ENCODE data around the gene NEK4. TPM values are rescaled to one million over a fixed set of nuclear protein-coding genes. Genes with fewer than 3 reads are reported as not detected.

NEK4 gene
- total and polyA plus RNA-seq, 7 donors: 4.7 to 22.2 (median 15.3) TPM

GRCh38 chr3:52754373-52754772, 16.4 kb downstream of the NEK4 start:
- H3K27me3 ChIP-seq (ENCODE audit: insufficient read depth in 3 of 3, low read length in 2 of 3): no peaks in the 10 kb centered on the region
- intact Hi-C loops (cut with DNase I): no loop called here
- peaks cover 4 to 85% of the 10 kb centered on the region in 2 donors for H3K36me3 ChIP-seq (ENCODE audit: insufficient read depth in 1 of 2, low read depth in 1 of 2)
- H3K4me1 ChIP-seq: no peaks in the 10 kb centered on the region
- H3K4me3 ChIP-seq: no peak overlapping the region
- H3K9me3 ChIP-seq: no peaks in the 10 kb centered on the region
- no peak for ATAC-seq
- WGBS, 3 donors: 91 to 94% (median 94%) methylated on average over 4 of the region's 4 CpGs
- no peak for DNase-seq
- H3K27ac ChIP-seq: no peak overlapping the region
- no peak for TF ChIP-seq CTCF (IDR thresholded peaks at IDR 0.05)

- intact Hi-C loops (cut with DNase I): no loop called here
- no peaks in the 10 kb centered on the region for H3K27me3 ChIP-seq (ENCODE audit: insufficient read depth in 3 of 3, low read length in 2 of 3)
- no peaks in the 10 kb centered on the region for H3K4me1 ChIP-seq
- no peak for TF ChIP-seq CTCF (IDR thresholded peaks at IDR 0.05)
- ATAC-seq: no peak
- no peak overlapping the region for H3K4me3 ChIP-seq
- WGBS, 3 donors: 96 to 100% (median 99%) methylated on average over 3 of the region's 3 CpGs
- H3K27ac ChIP-seq: no peak overlapping the region
- peaks cover 4 to 86% of the 10 kb centered on the region in 2 donors for H3K36me3 ChIP-seq (ENCODE audit: insufficient read depth in 1 of 2, low read depth in 1 of 2)
- no peak for DNase-seq
- H3K9me3 ChIP-seq: no peaks in the 10 kb centered on the region
Measured at GRCh38 chr3:52752045-52752660, 18.6 kb downstream of the NEK4 start.

- Histone ChIP-seq H3K4me1 (no peaks in the 10 kb centered on the region), H3K4me3 (no peak overlapping the region), H3K36me3 (ENCODE audit: insufficient read depth in 1 of 2, low read depth in 1 of 2) (peaks cover 3 to 100% of the 10 kb centered on the region in 2 donors), H3K27ac (no peak overlapping the region), H3K9me3 (no peaks in the 10 kb centered on the region), H3K27me3 (ENCODE audit: insufficient read depth in 3 of 3, low read length in 2 of 3) (no peaks in the 10 kb centered on the region)
- ATAC-seq: no peak
- DNase-seq: no peak
- WGBS, 3 donors: 90 to 98% (median 91%) methylated on average over 2 of the region's 2 CpGs
- TF ChIP-seq CTCF (IDR thresholded peaks at IDR 0.05): no peak
- intact Hi-C loops (cut with DNase I): loop anchor here (2.0 to 10.0 kb wide), 3 partner anchors 181 to 329 kb away; no protein-coding TSS in a partner anchor
Measured at GRCh38 chr3:52743721-52744120, 27.0 kb downstream of the NEK4 start.

- no peaks in the 10 kb centered on the region for H3K27me3 ChIP-seq (ENCODE audit: insufficient read depth in 3 of 3, low read length in 2 of 3)
- TF ChIP-seq CTCF (IDR thresholded peaks at IDR 0.05): no peak
- H3K9me3 ChIP-seq: no peaks in the 10 kb centered on the region
- no peak overlapping the region for H3K4me3 ChIP-seq
- WGBS, 3 donors: 92 to 98% (median 96%) methylated on average over 5 of the region's 5 CpGs
- intact Hi-C loops (cut with DNase I): loop anchor here (2.0 to 10.0 kb wide), 3 partner anchors 182 to 330 kb away; no protein-coding TSS in a partner anchor
- no peak overlapping the region for H3K27ac ChIP-seq
- ATAC-seq (no peak), DNase-seq (no peak)
- H3K4me1 ChIP-seq: no peaks in the 10 kb centered on the region
- peaks cover 3 to 100% of the 10 kb centered on the region in 2 donors for H3K36me3 ChIP-seq (ENCODE audit: insufficient read depth in 1 of 2, low read depth in 1 of 2)
Measured at GRCh38 chr3:52743152-52743551, 27.6 kb downstream of the NEK4 start.
